HG02970 (cell line): ENCODE data around the gene TMEM63A.
"Not testable (repeated sequence)": the region's sequence is repeated elsewhere in the genome, so short reads cannot be mapped to it uniquely, and the experiment has no call there.

Source experiments
- ATAC-seq: cut with Tn5 transposase; IDR thresholded peaks from one replicate; pipeline ENCODE4 v1.9.1; 2021; ENCODE audit warnings: mild to moderate bottlenecking, moderate library complexity, moderate number of reproducible peaks; ENCODE audit not compliant: unreplicated experiment, low FRiP score

The TMEM63A gene

GRCh38 chr1:225846331-225847310 is 35.6 kb downstream of the TMEM63A start:
- no peak for ATAC-seq

- no peak for ATAC-seq
Observed at GRCh38 chr1:225845571-225846259, 36.5 kb downstream of the TMEM63A start.

- ATAC-seq: no peak
Observed at GRCh38 chr1:225845097-225845496, 37.1 kb downstream of the TMEM63A start.

GRCh38 chr1:225844236-225845061 is 37.7 kb downstream of the TMEM63A start:
- ATAC-seq: no peak

GRCh38 chr1:225843426-225843795 is 38.8 kb downstream of the TMEM63A start:
- no peak for ATAC-seq

- ATAC-seq: no peak
Observed at GRCh38 chr1:225842788-225843425, 39.3 kb downstream of the TMEM63A start.

- ATAC-seq: no peak
Observed at GRCh38 chr1:225842074-225842473, 40.1 kb downstream of the TMEM63A start.

GRCh38 chr1:225840713-225841112 is 41.5 kb downstream of the TMEM63A start:
- no peak for ATAC-seq

GRCh38 chr1:225840223-225840610 is 42.0 kb downstream of the TMEM63A start:
- ATAC-seq: no peak

GRCh38 chr1:225838793-225839192 is 43.4 kb downstream of the TMEM63A start:
- no peak for ATAC-seq

- ATAC-seq: not testable (repeated sequence)
Observed at GRCh38 chr1:225836296-225836695, 45.9 kb downstream of the TMEM63A start.

- no peak for ATAC-seq
Observed at GRCh38 chr1:225835856-225836255, 46.3 kb downstream of the TMEM63A start.

GRCh38 chr1:225834417-225835329 is 47.5 kb downstream of the TMEM63A start:
- no peak for ATAC-seq

GRCh38 chr1:225830841-225831240 is 51.3 kb downstream of the TMEM63A start:
- ATAC-seq: no peak

GRCh38 chr1:225828706-225829345 is 53.4 kb downstream of the TMEM63A start:
- ATAC-seq: no peak

GRCh38 chr1:225827076-225827475 is 55.1 kb downstream of the TMEM63A start:
- no peak for ATAC-seq

GRCh38 chr1:225825607-225826007 is 56.6 kb downstream of the TMEM63A start:
- ATAC-seq: no peak

GRCh38 chr1:225825078-225825477 is 57.1 kb downstream of the TMEM63A start:
- ATAC-seq: no peak

GRCh38 chr1:225824533-225824941 is 57.6 kb downstream of the TMEM63A start:
- no peak for ATAC-seq
